ENCODE measurements around the gene PRDM16.

The PRDM16 gene

DNA sequence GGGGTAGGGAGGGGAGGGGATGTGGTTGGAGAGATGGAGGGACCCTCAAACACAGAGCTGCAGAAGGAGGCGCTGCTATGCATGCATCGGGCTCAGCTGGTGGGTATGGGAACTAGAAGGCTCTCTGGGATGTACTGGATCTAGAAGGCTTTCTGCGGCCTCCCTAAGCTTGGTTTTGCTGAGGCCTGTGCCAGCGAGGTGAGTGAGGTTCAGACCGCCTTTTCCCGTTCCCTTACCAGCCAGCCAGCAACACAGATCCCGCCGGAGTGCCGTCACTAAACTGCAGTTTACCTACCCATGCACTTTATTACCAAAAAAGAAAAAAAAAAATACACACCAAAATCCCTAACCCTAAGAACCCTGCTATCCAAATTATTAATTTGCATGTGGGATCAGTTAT is 180.2 kb downstream of the PRDM16 start:
- DNase-seq = no peak

DNA sequence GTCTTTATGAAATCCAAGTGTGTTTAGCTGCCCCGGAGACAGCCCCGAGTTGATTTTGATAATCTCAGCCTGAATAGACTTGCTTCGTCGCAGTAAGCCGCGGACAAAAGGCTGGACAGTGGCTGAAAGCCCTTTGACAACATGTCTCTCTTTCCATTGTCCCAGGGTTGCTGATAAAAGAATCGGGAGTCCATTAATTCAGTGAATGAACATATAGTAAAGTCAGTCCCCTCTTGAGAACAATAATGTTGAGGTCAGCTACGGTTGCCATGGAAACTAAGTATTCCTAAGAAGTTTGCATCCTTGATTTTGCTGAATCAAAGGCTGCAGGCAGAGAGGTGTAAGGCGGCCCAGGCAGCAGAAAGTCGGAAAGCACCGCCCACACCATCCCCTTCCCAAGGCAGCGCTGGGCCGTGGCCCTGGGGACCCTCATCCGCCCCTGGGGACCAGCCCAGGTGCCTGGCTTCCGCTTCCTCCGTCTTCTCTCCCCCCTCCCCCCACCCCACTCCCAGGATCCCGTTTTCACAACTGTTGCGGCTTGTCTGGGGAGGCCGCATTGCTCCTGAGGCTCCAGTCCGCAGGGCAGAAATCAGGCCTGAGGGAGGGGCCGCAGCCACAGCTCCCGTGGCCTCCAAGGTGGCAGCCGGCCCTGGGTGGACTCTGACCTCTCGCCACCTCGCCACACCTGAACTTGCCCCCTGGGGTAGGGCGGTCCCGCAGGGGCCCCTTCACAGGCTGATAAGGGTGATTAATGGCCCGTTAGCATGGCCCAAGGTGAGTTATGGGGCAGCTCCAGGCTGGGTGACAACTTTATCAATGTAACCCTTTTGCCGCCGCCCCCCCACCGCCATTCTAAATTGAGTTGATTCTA is 180.9 kb downstream of the PRDM16 start:
- DNase-seq = no peak

DNA sequence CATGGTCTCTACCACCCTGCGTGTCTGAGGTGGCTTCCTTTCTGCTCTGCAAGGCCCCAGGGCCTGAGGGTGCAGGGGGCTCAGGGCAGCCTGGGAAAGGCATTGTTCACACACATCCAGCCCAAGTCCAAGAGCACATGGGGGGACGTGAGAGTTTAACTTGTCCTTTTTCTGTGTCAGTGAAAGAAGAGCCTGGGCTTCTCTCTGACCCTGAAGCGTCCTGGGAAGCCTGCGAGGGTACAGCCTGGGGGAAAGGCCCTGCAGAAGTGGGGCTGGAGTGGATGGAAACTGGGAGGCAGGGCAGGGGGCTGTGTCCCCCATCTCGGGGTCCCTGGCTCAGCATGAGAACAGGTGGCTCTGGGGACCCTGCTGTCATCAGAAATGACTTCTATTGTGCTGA is 181.6 kb downstream of the PRDM16 start:
- no peak for DNase-seq

DNA sequence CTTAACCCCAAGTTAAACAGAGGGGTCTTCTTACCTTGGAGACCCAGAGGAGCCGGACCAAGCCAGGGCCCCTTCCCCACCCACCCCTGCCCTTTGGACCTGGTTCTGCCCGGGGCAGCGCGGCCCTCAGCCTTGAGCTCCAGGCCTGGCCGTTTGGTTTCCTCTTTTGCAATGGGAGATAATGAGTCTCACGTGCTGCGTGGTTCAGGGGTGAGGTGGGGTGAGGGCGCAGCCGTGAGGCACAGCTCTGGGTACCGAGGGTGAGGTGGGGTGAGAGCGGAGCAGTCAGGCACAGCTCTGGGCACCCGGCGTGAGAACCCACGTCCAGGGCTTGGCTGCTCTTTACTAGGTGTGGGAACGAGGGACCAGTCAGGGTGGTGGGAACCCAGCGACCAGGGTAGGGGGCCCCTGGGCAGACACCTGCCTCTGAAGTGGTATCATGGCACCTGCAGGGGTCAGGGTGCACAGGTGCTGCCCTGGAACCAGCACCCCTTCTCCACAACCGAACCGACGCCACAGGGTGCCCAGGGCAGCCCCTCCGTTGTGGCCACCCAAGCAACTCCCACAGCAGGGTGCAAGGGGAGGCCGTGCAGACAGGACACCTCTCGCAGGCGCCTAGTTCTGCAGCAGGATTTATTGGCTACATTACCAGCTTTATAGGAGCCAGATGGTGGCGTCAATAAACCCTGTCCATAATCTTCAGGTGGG is 182.2 kb downstream of the PRDM16 start:
- no peak for DNase-seq

DNA sequence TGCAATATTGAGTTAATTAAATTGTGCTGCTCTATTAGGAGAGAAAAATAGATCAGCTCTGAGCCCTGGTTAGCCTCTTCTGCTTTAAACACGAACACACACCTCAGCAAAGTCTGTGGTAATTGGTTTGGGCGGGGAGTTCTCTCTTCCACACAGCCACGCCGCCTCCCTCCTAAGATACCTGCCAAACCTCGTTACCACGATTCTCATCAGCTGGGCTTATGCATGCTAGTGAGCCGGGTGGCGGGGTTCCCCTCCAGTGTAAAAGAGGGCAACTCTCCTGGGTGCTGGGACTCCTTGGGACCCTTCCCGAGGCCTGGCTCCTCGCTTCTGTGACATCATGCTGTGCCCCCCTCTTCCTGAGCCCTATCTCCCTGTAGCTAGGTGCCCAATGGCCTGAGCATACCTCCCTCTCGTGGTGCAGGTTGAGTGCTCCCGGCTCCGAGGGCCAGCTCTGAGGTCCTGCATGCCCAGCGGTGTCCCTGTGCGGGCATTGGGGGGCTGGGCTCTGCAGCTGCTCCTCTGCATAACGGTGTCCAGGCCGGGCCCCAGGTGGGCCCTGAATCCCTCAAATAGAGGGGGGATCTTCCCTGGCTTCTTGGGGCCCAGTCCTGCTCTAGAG is 182.9 kb downstream of the PRDM16 start:
- no peak for DNase-seq

DNA sequence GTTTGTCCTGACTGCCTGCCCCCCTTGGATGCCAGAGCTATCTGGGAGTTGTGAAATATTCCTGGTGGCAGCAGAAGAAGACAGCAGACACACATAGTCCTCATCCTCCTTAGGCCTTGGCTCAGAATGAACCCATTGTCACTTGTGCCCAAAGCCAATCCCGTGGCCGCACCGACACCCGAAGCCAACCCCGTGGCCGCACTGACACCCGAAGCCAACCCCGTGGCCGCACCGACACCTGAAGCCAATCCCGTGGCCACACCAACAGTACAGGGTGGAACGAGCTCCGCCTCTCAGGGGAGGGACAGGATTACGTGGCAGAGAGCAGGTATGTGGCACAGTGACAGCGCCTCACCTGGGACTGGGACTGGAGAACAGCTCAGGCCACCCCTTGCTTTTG is 186.7 kb downstream of the PRDM16 start:
- DNase-seq = no peak

DNA sequence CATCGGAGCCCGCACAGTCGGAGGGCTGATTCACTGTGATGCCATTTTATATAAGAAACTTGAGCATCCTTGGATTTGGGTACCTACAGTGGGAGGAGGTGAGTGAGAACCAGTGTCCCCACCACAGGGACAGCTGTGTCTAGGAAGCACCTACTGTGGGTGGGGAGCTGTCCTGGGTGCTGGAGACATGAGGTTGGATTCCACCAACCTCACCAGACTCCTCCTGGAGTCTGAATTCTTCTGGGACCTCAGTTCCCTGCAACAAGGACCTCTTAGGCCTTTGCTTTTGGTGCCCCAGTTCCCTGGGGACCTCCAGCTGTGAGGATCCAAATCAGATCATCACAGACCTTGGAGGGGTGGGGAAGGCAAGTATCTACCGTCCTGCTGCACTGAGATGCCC is 188.8 kb downstream of the PRDM16 start:
- DNase-seq = no peak

DNA sequence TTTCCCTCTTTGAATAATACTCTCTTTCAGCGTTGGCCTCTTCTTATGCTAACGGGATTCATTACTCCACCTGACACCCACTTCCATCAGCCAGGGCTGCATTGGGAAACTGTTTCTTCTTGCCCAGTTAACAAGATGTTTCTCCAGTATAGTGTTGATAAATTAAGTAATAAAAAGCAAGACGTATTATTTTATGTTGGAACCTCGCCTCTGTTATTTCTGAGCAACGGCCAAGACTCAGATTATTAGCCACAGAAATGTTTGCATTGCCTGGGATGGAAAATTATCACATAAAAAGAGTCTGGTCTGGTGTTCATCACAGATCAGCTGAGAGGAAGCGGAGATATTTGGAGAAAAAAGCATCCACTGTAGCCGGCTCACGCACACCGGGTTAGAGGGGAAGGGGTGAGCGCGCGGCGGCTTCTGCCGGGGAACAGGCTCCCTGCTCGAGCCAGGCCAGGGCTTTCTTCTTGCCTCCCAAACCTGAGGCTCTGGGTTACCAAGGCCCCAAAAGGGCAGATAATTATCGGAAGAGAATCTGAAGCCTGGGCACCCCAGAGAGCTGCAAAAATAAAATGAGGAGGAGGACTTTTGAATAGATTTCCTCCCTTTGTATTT is 189.5 kb downstream of the PRDM16 start:
- no peak for DNase-seq

DNA sequence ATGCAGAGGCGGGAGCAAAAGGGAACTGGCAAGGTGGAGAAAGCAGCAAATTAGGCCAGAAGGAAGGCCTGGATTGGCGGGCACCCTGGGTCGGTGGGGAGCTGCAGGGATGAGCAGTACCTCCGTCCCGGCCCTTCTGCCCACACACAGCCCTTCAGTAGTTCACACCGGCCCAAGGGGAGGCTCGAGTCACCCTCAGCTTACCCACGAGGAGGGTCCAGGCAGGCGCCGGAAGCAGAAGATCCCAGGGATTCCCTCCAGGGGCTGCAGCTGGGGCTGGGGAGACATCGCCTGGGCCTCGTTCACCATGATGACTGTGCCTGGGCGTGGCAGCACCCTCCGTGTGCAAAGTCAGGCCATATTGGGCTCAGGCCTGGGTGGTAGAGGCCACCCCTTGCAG is 190.0 kb downstream of the PRDM16 start:
- DNase-seq = no peak

DNA sequence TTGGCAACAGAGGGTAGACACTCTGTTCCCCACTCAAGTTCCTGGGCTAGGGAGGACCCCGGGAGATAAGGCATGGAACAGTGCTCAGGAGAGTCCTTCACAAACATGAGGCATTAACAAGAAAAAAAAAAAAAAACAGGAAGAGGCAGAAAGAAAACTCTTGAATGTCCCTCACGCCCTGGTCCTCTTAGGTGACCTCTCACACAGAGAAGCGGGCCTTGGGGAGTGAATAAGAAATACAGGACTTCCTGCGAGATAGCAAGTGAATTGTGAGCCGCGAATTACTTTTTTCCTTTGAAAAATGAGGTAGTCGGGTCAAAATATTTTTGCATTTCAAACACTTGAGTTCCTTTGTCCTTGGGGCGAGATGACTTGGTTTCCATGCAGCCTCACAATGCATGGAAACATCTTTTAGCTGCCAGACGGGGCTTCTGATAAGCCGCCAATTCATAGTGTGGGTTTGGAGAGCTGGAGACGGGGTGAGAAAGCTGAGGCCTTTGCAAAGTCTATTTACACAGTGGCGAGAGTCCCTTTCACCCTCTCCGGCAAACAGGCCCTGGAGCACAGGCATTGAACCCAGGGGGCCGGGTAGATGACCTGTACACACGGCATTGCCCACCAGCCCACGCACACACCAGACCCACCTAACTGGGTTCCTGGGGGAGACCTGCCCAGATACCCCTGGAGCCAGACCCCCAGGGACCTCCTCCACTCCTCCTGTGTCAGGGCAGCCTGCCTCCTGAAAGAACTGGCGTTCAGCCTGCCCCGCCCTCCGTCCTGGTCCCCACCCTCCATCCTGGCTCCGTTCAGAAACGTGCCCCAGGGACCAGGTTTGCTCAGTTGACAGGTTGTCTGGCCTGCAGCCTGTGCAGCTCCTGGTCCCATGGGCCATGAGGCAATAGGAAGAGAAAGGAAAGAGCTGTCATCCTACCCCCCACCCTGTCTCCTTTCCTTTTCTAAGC is 192.3 kb downstream of the PRDM16 start:
- DNase-seq = no peak

DNA sequence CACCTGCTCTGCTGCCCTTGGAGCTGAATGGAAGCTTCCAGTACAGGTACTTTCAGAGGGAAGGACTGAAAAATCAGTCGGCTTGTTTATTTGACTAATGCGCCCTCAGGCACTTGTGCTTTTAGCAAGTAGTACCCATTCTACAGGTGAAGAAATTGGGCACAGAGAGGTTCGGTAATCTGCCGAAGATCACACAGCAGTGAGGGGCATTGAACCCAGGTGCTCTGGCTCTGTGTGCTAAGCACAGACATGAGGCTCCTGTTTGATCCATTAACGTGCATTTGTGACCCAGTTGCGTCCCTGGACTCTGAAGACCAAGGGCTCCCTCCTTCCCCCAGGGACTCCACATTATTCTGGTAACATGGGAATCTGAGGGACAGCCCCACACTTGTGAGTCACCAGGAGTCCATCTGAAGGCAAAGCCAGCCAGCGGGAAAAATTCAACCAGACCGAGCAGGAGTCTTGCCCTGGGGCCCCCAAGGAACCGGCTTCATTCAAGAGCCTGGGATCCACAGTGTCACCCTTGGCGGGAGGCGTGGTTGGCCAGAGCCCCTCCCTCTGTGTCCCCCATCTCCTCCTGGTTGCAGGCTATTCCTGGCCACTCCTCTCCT is 193.1 kb downstream of the PRDM16 start:
- DNase-seq = no peak

DNA sequence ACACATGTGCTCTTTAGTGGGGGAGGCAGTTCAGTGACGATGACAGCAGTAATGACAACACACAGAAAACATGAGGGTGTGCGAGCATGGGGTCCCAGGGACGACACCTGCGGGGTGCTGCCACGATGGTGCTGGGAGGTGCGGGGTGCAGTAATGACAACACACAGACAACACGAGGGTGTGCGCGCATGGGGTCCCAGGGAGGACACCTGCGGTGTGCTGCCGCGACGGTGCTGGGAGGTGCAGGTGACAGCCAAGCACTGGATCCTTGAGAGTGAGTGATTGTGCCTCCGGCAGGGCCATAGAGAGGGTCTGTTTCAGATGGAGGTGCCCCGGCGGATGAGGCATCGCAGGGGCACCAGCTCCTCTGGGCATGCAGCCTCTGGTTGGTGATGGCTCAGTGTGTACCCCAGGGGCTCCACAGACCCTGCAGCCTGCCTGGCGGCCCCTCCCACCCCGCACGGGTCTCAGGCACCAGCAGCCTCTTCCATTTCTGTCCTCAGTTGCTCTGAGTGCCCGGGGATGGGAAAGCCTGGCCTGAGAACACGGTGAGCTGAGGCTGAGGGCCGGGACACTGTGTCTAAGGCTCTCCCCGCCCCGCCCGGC is 193.8 kb downstream of the PRDM16 start:
- no peak for DNase-seq

DNA sequence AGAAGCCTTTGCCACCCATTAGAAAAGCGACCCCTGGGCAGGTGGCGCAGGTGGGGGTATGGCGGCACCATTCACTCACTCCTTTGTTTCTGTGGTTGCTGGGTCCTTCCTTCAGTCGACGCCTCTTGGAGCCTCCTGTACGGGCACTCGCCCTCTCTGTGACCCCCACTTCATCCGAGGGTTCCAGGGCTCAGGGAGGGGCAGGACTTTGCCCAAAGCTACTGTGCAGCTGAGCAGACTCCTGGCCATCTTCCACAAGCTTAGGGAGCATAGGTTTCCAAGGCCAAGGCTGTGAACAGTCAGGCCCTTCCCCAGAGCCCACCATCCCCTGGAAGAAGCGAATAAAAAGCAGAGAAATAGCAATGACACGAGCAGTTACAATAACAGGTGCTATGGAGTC is 194.8 kb downstream of the PRDM16 start:
- DNase-seq = no peak

DNA sequence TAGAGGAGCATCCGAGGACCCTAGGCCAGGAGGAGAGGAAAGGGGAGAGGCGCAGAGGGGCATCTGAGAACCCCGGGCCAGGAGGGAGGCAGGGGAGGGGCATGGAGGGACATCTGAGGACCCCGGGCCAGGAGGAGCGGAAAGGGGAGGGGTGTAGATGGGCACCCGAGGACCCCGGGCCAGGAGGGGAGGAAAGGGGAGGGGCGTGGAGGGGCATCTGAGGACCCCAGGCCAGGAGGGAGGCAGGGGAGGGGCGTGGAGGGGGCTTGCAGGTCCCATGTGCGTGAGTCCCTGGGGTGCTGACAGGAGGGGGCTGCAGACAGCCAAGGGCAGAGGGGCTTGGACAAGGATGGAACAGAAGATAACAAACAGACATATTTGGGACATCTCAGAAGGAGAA is 195.5 kb downstream of the PRDM16 start:
- DNase-seq = no peak

DNA sequence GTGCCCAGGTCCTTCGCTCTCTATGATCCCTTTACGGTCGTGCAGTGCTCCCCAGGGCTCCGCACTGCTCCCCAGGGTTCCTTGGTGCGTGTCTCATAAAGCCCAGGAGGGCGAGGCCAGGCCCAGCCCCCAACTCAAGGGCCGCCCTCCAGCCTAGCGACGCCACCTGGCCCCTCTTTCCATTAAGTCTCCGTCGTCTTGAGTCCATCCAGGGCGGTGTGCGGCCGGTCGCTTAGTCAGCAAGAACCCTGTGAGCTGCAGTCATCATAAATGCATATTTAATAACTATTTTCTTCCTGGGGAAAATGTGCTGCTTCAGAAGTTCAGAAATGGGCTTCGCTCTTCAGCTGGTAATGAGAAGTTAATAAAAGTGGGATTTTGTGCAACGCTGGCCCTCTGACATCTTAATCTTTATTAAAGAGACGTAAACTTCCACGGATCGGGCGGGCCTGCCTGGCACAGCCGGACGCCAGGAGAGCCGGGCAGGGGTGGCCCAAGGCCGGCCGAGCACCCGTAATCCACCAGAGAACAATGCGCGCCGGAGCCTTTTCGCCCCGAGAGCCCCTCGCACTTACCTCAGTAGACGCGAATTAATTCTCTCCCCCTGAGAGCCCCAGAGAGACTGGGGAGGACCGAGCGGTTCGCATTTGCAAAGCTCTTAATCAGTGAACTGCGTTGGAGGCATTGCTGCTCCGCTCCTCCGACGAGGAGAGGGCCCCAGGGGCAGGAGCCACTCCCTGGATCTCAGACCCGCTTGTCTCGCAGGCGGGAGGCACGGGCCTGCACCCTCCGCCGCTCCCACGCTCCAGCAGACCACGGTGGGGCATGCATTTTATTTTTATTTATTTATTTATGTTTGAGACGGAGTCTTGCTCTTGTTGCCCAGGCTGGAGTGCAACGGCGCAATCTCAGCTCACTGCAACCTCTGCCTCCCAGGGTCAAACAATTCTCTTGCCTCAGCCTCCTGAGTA is 197.1 kb downstream of the PRDM16 start:
- DNase-seq = no peak

DNA sequence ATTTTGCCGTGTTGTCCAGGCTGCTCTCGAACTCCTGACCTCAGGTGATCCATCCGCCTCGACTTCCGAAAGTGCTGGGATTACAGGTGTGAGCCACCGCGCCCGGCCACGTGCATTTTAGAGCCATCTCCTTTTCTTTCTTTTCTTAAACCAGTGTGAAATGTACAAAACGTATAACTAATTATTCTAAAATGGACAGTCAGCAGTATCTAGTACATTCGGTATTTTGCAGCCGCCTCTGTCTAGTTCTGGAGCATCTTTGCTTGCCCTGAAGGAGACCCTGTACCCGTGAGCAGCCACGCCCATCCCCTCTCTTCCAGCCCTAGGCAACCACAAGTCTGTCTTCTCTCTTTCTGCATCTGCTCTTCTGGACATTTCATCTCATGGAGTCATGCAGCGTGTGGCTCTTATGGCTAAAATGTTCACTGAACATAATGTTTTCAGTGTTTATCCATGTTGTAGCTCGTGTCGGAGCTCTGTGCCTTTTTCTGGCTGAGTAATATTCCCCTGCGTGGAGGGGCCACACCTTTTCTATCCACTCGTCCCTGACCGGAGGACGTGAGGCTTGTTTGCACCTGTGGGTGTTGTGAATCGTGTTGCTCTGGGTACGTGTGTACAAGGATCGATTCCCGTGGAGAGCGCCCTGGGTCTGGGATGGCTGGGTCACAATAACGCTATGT is 198.0 kb downstream of the PRDM16 start:
- no peak for DNase-seq

DNA sequence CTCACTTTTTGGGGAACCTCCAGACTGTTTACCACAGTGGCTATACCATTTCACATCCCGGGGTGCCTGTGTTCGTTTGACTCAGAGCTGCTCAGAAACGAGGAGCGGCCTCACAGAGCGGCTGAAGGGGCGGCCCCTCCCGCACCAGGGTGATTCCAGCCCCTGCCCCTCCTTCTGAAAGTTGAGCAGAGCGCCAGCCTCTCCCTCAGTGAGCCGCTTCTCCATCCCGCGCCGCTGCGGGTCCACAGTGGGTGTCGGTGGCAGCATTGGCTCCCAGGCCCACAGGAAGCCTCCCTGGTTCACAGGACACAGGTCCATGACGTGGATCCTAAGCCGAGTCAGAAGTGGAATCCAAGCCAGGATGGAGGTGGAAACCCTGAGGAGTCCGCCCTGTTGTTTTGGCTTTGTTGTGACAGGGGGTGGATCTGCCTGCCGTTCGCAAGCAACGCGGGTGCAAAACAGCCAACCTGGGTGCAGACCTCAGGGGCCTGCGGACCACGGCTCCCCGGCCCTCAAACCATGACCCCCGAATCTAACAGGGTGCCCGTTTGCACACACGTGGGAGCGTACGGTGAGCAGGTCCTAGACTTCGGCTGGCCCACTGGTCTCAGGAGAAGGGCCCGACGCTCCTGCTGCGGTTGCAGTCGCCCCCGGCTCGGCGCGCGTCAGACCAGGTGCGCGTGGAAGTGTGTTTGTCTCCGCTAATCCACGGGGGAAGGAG is 198.7 kb downstream of the PRDM16 start:
- no peak for DNase-seq

DNA sequence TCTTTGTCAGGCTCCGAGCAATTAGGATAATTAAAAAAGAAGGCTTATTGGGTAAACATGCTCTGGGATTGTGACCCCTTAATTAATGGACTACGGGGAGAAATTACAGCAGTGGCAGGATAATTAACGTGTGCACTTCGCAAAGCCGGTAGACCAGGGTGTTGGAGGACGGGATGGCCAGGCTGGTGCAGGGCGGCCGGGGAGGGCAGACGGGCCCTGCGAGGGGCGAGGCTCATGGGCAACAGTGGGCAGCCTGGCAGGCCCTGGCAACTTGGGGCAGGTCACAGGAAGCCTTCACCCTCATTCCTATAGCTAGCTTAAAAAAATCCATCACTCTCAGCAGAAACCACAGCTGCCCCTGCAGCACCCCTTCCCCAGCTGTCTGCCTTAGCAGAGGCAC is 199.3 kb downstream of the PRDM16 start:
- DNase-seq = no peak
